Testis (tissue), 2 donors: ENCODE measurements around the gene TMA7B.

Experiments used
- POLR2A ChIP-seq: fragments of 450-650 bp; IDR thresholded peaks from one replicate; pipeline ENCODE4 v1.6.1; 2017; ENCODE audit warnings: antibody characterized with exemption, mild to moderate bottlenecking, moderate library complexity
- TF ChIP-seq, protein P1 (sequence below), 3 experiments: fragments of 450-650 bp in 2 of 3; fragments of 200-600 bp in 1 of 3; sonication (generic) in 1 of 3; IDR thresholded peaks; one replicate each; pipeline ENCODE4 v1.5.1; 2016 to 2019; ENCODE audit warnings: antibody characterized with exemption in 3 of 3, mild to moderate bottlenecking in 2 of 3, moderate library complexity in 1 of 3

DNA sequence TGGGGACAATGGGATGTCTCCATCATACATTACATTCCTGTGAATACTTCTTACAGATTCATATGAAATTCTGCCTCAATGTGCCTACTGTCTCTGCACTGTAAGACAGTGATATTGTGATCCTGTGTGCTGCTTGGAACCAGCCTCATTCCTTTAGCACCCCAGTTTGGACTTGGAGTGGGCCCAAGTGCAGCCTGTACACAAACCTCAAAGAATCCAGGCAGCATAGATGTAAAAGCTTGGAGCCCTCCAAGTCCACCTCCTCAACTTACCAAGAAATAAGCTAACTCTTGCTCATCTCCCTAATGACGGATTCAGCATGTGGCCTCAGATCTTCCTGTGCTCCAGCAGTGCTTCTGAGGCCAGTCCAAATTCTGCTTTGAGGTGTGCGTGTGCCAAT lies 34.9 kb upstream of the TMA7B start:
- TF ChIP-seq, protein P1, sequence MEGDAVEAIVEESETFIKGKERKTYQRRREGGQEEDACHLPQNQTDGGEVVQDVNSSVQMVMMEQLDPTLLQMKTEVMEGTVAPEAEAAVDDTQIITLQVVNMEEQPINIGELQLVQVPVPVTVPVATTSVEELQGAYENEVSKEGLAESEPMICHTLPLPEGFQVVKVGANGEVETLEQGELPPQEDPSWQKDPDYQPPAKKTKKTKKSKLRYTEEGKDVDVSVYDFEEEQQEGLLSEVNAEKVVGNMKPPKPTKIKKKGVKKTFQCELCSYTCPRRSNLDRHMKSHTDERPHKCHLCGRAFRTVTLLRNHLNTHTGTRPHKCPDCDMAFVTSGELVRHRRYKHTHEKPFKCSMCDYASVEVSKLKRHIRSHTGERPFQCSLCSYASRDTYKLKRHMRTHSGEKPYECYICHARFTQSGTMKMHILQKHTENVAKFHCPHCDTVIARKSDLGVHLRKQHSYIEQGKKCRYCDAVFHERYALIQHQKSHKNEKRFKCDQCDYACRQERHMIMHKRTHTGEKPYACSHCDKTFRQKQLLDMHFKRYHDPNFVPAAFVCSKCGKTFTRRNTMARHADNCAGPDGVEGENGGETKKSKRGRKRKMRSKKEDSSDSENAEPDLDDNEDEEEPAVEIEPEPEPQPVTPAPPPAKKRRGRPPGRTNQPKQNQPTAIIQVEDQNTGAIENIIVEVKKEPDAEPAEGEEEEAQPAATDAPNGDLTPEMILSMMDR (IDR thresholded peaks at IDR 0.05), result no peak
- TF ChIP-seq POLR2A, result no peak
